Erythroblast (primary cell): Measurements from ENCODE around the gene PRKCE.

Experiments
- GATA1 ChIP-seq: IDR thresholded peaks from 2 replicates; pipeline ENCODE4 v1.6.1; 2011; ENCODE audit warnings: low read depth, mild to moderate bottlenecking, control low read depth, low read length, moderate library complexity
- POLR2A ChIP-seq: IDR thresholded peaks from 2 replicates; pipeline ENCODE4 v1.6.1; 2011; ENCODE audit warnings: mild to moderate bottlenecking, low read length

DNA sequence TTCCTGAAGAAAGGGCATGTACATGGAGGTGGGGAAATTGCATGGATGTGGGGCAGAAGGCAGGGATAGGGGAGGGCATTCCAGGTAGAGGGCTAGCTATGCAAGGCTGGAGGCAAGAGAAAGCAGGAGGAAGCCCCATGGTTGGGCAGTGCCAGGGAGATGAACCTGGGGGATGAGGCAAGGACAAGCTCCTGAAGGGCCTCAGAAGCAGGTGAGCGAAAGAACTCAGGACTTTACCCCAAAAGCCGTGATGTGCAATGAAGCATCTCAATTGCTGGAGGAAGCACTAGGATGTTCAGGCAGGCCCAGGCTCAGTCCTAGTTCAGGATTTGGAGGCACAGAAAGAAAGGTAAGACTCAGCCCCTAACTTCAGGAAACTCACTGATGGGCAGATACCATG lies 528.7 kb downstream of the PRKCE start:
- TF ChIP-seq POLR2A (no peak), GATA1 (no peak)
